ENCODE measurements around the gene NID1. TPM values are rescaled to one million over a fixed set of nuclear protein-coding genes. Genes with fewer than 3 reads are reported as not detected.

Gene NID1
- total and polyA plus RNA-seq, 8 donors: 21.4 to 214 (median 89.6) TPM

DNA sequence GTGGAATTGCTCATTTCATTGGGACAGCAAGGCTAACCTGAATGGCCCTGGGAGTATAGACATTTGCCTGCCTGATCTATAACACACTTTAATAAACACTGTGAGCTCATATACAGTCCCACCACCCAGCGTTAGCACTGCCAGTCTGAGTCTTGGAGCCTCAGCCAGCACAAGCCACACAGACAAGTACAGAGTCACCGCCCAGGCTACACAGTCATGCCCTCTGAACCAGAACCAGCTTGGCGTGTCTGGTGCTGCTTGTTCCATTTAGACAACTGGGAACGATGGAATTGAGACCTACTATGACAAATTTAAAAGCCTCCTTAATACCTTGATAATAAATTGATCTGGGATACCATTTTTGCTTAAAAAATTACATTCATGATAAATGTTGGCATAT is 31.6 kb downstream of the NID1 start:
- peak overlapping the region in 2 of 5 donors; percentile 8 to 10 for H3K27ac ChIP-seq
- WGBS, 5 donors: 77 to 89% (median 86%) methylated on average over 4 of the region's 4 CpGs
- H3K4me1 ChIP-seq: peaks cover 0 to 14% (median 10%) of the 10 kb centered on the region in 4 donors
- H3K4me3 ChIP-seq: no peak overlapping the region
- no peaks in the 10 kb centered on the region for H3K27me3 ChIP-seq
- no peak for DNase-seq
- intact Hi-C loops (cut with DNase I; ENCODE audit: low total_unique reads): no loop called here
- no peak for TF ChIP-seq POLR2A (IDR thresholded peaks at IDR 0.05)
- no peak for TF ChIP-seq POLR2AphosphoS5 (IDR thresholded peaks at IDR 0.05)
- TF ChIP-seq, protein P1, sequence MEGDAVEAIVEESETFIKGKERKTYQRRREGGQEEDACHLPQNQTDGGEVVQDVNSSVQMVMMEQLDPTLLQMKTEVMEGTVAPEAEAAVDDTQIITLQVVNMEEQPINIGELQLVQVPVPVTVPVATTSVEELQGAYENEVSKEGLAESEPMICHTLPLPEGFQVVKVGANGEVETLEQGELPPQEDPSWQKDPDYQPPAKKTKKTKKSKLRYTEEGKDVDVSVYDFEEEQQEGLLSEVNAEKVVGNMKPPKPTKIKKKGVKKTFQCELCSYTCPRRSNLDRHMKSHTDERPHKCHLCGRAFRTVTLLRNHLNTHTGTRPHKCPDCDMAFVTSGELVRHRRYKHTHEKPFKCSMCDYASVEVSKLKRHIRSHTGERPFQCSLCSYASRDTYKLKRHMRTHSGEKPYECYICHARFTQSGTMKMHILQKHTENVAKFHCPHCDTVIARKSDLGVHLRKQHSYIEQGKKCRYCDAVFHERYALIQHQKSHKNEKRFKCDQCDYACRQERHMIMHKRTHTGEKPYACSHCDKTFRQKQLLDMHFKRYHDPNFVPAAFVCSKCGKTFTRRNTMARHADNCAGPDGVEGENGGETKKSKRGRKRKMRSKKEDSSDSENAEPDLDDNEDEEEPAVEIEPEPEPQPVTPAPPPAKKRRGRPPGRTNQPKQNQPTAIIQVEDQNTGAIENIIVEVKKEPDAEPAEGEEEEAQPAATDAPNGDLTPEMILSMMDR (IDR thresholded peaks at IDR 0.05): no peak
- no peak for TF ChIP-seq EP300 (IDR thresholded peaks at IDR 0.05)
- H3K36me3 ChIP-seq: peaks cover 34 to 90% (median 69%) of the 10 kb centered on the region in 4 donors
- no peaks in the 10 kb centered on the region for H3K9me3 ChIP-seq

DNA sequence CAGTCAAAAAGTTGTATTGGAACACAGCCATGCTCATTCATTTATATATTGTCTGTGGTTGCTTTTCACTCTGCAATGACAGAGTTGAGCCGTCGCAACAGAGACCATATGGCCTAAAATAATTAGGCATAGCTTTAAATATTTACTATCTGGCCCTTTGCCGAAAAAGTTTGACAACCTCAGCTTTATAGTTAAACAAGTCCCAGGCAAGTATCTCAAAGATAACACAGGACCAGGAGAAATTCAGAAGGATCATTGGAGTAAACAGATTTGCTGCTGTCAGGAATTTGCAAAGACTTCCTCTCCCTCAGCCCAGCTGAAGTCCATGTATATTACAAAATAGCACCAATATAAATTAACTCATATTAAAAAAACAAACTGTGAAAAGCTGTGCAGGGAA is 34.4 kb downstream of the NID1 start:
- intact Hi-C loops (cut with DNase I; ENCODE audit: low total_unique reads): no loop called here
- peaks cover 33 to 90% (median 75%) of the 10 kb centered on the region in 4 donors for H3K36me3 ChIP-seq
- 17 to 37% (median 27%) methylated on average over 3 of the region's 3 CpGs for WGBS, 5 donors

DNA sequence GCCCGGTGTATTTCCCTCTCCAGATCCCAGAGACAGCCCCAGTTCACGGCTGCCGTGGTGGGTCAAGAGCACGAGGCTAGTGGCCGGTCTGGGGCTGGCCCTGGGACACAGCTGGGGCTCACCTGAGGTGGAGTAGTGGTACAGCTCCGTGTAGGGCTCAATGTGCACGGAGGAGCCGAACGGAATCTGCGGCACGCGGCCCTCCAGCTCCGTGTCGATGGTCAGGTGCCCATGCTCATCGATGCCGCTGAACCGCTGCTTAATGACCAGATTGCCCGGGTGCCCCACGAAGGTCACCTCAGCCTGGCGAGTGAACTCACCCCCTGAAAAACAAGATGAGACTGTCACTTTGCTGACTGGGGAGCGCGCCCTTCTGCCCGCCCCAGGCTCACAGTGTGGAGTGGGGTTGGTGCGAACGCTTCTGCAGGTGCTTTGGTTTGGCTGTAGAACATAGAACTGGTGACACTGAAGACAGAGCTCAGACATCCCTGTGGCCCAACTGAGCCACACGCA is 35.4 kb downstream of the NID1 start:
- intact Hi-C loops (cut with DNase I; ENCODE audit: low total_unique reads): no loop called here
- peaks cover 43 to 96% (median 83%) of the 10 kb centered on the region in 4 donors for H3K36me3 ChIP-seq

More for the DNA sequence above, 34.4 kb downstream of the NID1 start:
- TF ChIP-seq, protein P1 (IDR thresholded peaks at IDR 0.05): no peak
- TF ChIP-seq EP300 (IDR thresholded peaks at IDR 0.05): no peak
- TF ChIP-seq POLR2AphosphoS5 (IDR thresholded peaks at IDR 0.05): no peak
- no peak for TF ChIP-seq POLR2A (IDR thresholded peaks at IDR 0.05)
- peak in 1 of 2 donors; percentile 28 for DNase-seq
- Histone ChIP-seq H3K4me1 (peaks cover 0 to 14% (median 4%) of the 10 kb centered on the region in 4 donors), H3K9me3 (no peaks in the 10 kb centered on the region), H3K27ac (peak overlapping the region in 1 of 5 donors; percentile 13), H3K27me3 (no peaks in the 10 kb centered on the region), H3K4me3 (no peak overlapping the region)

DNA sequence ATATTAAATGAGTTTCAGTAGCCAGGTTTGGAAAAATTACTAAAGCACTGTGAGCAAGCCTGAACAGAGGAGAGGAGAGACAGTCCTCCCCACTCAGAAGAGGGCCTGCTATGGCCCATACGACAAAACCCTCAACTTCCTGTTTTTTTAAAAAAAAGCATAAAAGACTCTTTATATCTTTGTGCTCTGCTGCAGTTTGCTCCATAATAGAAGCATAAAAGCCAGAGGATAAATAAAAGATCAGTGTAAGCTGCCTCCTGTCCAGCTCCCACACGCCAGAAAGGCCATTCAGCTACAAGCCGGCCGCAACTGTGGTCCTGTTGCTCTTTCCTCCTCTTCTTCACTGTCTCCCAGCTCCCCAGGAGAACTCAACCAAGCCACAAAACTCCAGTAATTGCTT is 37.8 kb downstream of the NID1 start:
- no peak for DNase-seq
- TF ChIP-seq EP300 (IDR thresholded peaks at IDR 0.05) (no peak), POLR2AphosphoS5 (IDR thresholded peaks at IDR 0.05) (no peak), POLR2A (IDR thresholded peaks at IDR 0.05) (no peak)
- TF ChIP-seq, protein P1 (IDR thresholded peaks at IDR 0.05): no peak
- H3K27ac ChIP-seq: peak overlapping the region in 2 of 5 donors; percentile 17 to 25

More for the DNA sequence above, 35.4 kb downstream of the NID1 start:
- DNase-seq: no peak
- Histone ChIP-seq H3K27ac (no peak overlapping the region), H3K4me3 (no peak overlapping the region), H3K27me3 (no peaks in the 10 kb centered on the region), H3K9me3 (no peaks in the 10 kb centered on the region), H3K4me1 (peaks cover 0 to 14% (median 4%) of the 10 kb centered on the region in 4 donors)
- whole genome bisulfite sequencing, 5 donors: 89 to 97% (median 95%) methylated on average over 24 to 26 of the region's 26 CpGs
- TF ChIP-seq EP300 (IDR thresholded peaks at IDR 0.05) (no peak), POLR2A (IDR thresholded peaks at IDR 0.05) (no peak), POLR2AphosphoS5 (IDR thresholded peaks at IDR 0.05) (no peak)
- TF ChIP-seq, protein P1 (IDR thresholded peaks at IDR 0.05): no peak

More for the DNA sequence above, 37.8 kb downstream of the NID1 start:
- H3K9me3 ChIP-seq: no peaks in the 10 kb centered on the region
- peaks cover 0 to 17% (median 8%) of the 10 kb centered on the region in 4 donors for H3K4me1 ChIP-seq
- 80 to 89% (median 86%) methylated on average over 4 of the region's 4 CpGs for WGBS, 5 donors
- H3K4me3 ChIP-seq: no peak overlapping the region
- intact Hi-C loops (cut with DNase I; ENCODE audit: low total_unique reads): no loop called here
- H3K27me3 ChIP-seq: no peaks in the 10 kb centered on the region
- peaks cover 53 to 95% (median 90%) of the 10 kb centered on the region in 4 donors for H3K36me3 ChIP-seq
